HG02885 (cell line): ENCODE results near the gene TNFSF15.
"Not testable (repeated sequence)": the region's sequence is repeated elsewhere in the genome, so short reads cannot be mapped to it uniquely, and the experiment has no call there.

Experiments
- ATAC-seq: cut with Tn5 transposase; IDR thresholded peaks from one replicate; pipeline ENCODE4 v1.9.1; 2021; ENCODE audit warnings: mild to moderate bottlenecking; ENCODE audit not compliant: unreplicated experiment, poor library complexity

The TNFSF15 gene

DNA sequence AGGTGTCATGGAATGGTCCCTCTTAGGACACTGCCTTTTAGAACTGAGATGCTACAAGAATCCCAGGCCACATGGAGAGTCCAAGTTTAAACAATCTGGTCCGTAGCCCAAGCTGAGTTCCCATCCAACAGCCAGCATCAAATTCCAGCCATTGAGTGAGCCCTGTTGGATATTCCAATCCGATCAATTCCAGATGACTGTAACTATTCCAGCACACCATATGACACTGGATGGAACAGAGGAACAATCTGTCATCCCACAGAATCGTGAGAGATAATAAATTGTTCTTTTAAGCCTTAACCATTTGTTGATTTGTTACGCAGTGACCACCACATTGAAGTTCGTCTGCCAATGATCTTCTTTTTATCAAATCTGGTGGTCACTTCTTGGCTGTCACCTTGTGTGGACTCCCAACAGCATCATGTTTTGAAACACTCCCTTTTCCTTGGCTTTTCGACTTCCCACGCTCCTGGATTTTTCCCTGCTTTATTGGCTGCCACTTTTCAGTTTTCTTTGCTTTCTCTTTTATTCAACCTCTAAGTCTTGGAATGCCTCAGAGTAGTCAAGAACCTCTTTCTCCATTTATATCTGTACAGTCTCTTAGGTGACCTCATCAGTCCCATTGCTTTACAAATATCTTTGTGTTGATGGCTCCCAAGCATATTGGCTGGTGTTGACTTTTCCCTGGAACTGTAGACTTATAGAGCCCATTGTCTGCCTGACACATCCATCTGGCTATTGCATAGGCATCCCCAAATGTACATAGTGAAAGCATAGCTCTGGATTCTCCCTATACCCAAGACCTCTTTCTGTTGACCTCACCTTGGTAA, 46.1 kb downstream of the TNFSF15 start:
- no peak for ATAC-seq

DNA sequence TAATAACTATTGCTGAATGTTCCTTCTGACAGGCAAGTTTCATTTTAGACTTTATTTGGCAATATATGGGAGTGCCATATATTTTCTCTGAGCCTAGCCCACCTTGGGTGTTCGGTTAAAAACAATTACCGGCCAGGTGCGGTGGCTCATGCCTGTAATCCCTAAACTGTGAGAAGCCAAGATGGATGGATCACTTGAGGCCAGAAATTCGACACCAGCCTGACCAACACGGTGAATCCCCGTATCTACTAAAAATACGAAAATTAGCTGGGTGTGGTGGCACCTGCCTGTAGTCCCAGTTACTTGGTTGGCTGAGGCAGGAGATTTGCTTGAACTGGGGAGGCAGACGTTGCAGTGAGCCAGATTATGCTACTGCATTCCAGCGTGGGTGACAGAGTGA, 47.9 kb downstream of the TNFSF15 start:
- ATAC-seq = no peak

DNA sequence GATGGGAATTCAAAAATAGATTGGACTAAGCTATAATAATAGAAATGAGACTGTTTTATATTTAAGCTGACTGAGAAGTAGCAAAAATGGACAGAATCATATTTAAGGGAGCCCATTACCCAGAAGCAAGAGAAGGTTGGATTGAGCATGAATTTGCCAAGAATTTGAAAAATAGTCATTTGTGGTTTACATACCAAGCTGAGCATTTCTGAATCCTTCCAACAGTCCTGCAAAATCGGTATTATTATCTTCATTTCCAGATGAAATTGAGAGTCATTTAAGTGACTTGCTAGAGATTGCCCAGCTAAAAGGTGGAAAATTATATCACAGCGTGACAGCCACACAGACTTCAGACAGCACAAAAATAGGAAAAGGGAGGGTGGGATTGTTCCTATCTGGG, 48.4 kb downstream of the TNFSF15 start:
- no peak for ATAC-seq

DNA sequence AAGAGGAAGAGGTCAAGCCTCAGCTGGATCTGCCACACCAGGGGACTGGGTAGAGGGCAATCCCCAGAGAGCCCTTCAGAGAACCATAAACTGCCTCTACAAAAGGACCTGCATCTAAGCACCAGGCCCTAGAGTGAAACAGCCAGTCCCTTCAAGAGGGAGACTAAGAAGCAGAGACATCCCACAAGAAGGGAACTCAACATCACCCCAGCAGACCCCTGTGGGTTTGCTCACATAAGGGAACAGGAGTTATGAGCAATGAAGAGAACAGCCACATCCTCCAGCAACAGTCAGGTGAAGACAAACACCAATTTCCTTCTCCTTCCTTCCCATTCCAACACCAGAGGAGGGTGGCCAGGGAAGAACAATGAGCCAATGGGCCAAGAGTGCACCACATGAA, 48.9 kb downstream of the TNFSF15 start:
- no peak for ATAC-seq

DNA sequence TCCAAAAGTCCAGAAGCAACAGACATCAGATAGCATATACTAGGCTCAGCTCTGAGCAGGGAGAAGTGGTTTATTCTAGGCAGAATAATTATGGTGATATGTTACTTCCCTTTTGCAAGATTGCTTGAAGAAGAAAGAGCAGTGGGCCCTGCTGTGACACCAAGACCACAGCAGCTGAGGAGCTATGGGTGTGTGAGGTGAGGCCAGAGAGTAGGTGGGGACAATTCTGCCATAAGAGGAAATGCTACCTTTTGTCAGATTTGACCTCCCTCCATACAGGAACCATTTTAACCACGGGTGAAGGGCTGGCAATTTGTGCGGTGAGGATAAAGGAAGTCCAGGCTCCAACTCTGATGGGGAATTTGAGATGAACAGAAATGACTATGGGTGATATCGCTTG, 51.3 kb downstream of the TNFSF15 start:
- peak; percentile 48 for ATAC-seq

DNA sequence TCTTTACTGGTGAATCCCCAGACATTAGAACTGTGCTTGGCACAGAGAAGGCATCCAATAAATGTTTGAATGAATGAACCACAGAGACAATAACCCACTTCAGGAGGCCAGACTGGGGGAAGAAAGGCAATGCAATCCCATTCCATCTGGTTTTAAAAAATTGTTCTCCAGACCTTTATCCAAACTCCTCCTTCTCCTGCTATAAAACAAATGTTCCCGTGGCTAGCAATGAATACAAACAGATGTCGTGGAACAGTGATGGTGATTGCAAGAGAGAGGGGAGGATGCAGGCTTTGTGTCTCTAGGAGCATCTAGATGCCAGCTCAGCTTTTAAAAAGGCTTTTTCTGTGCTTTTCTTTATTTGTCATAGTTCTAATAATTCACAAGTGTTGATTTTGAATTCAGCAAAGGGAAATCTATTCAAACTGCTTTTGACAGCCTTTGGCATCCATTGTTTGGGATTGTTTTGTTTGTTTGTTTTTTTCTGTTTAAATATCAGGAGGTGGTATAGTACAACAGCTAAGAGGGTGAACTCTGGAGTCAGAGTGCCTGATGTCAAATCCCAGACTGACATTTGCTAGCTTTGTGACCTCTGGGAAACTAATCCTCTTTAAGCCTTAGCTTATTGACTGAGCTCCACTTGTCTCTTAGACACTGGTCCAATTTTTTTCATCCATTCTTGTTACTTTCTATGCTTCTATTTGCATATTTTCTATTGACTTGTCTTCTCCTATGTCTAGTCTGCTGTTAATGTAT, 59.1 kb downstream of the TNFSF15 start:
- no peak for ATAC-seq

DNA sequence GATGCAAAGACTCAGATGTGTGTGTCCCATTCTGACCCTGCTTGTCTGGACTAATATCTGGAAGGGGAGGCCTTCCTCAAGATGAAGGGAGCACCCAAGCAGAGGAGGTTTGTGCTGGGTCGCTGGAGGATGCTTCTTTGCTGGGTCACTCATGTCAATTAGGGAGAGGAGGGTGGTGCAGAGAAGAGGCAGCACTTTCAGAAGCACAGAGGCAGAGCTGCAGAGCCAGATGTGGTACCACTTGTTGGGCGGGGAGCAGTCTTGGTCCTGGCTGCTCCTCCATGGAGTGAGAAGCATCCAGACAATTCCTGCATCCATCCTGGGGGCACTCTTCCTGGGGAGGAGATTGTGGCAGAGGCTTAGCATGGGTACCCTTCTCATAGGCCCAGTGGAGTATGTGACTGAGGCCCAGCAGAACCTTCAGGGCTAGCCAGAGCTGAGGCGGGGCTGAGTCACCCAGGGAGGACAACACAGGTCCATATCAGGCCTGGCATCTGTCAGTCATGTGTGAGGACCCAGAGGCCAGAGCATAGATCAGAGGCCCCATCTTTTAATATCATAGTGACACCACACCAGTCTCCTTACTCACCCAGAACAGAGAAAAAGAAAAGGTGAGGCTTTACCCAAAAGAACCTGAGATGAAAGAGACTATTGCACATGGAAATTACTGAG, 59.8 kb downstream of the TNFSF15 start:
- no peak for ATAC-seq

DNA sequence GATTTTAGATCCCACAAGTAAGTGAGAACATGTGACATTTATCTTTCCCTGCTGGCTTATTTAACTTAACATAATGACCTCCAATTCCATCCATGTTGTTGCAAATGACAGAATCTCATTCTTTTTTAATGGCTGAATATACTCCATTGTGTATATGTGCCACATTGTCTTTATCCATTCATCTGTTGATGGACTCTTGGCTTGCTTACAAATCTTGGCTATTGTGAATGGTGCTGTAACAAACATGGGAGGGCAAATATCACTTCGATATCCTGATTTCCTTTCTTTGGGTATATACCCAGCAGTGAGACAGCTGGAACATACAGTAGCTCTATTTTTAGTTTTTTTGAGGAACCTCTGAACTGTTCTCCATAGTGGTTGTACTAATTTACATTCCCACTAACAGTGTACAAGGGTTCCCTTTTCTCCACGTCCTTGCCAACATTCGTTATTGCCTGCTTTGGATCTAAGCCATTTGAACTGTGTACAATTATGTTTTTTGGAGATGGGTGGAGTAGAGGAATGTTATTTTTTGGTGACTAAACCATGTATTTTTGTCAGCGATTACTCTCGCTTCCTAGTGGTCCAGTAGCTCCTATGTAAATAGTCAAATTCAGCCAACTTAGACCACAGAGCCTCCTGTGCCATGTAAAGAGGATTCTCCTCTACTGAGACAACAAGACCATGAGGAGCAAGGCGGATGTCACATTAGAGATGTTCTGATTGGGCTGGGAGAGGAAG, 60.6 kb downstream of the TNFSF15 start:
- no peak for ATAC-seq

DNA sequence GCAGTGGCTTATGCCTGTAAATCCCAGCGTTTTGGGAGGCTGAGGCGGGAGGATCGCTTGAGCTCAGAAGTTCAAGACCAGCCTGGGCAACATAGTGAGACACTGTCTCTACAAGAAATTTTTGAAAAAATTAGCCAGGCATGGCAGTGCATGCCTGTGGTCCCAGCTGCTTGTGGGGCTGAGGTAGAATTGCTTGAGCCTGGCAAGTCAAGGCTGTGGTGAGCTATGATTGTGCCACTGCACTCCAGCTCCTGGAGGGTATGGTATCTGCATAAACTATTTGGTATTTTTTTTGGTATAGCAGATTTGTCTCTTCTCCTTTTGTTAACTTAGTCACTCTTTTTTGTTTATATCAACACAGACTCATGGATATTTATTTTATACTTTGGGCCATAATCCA, 62.4 kb downstream of the TNFSF15 start:
- ATAC-seq = no peak

DNA sequence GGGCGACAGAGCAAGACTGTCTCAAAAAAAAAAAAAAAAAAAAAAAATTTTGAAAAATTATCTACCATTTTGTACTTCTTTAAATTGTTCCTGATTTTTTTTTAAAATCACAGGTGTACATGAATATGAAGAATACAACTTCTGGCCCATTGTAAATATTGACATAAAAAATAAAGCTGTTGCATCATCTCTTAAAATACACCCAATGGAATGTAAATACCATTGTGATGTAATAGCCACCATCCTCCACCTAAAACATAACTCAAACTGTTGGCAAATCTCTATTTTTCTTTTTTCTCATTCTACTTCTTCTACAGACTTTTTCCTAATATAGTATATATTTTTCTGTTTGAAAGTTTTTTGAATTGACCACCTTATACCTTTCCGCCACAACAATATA, 62.9 kb downstream of the TNFSF15 start:
- ATAC-seq = no peak

DNA sequence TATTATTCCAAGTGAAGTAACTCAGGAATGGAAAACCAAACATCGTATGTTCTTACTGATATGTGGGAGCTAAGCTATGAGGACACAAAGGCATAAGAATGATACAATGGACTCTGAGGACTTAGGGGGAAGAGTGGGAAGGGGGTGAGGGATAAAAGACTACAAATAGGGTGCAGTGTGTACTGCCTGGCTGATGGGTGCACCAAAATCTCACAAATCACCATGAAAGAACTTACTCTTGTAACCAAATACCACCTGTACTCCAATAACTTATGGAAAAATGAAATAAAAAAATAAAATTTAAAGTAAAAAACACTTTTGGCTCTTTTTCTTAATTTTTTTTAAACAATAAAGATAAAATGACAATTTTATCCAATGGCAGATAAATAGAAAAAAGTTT, 64.3 kb downstream of the TNFSF15 start:
- not testable (repeated sequence) for ATAC-seq

DNA sequence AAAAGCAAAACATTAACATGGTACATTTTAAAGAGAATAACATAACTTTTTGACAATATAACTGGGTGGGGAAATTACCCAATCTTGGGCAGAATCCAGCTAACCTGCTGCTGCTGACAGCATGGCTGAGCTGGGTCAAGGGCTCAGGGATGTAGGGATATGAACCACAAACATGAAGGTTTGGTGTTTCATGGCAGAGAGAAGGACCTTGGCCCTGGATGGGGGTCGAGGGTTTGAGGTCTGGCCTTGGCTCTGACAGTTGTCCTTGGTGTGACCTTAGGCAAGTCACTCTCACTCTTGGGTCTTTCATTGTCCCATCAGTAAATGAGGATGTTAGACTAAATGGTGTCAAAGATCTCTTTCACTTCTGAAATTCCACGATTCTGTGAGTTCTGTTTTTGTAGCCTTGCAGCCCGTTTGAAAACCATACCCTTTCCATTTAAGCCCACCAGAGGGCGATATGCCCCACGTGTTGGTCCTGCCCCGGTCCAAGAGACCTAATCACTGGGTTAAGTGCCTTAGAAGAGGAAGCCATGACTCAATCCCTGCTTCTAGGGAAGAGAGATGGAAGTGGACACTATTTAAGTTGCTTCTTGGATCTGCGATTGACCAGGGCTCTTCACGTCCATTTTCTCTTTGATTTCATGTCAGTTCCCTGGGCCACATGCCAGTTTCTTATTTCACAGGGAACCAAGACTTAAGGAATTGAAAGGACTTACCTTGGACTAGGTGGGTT, 67.1 kb downstream of the TNFSF15 start:
- peak; percentile 77 for ATAC-seq

DNA sequence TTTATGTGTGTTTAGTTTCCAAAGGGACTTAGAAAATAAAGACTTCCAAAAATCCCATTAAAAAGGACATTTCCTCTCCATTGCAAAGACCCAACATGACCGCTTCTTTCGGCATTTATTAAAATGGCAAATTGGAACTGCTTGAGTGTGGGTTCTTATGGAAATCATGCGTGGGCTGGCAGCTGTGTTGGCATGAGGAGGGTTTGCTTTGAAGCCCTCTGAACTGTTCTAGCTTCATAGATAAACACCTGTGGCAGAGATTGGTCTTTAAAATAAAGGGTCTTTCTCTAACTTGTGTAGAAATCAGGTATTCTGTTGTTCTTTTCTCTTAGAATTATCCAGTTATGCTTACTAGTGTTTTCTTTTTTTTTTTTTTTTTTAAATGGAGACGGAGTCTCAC, 68.0 kb downstream of the TNFSF15 start:
- no peak for ATAC-seq

DNA sequence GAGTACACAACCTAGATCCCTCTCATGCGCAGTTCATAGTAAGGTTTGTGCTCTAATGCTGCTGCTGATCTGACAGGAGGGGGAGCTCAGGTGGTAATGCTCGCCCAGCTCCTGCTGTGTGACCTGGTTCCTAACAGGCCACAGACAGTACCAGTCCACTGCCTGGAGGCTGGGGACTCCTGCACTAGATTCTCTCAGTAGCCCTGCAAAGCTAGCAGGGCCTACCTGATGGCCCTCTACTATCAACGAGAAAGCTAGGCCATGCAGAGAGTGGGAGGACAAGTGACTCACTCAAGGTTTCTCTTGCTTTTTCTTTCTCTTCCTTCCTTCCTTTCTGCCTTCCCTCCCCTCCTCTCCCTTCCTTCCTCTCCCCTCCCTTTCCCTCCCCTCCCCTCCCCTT, 68.7 kb downstream of the TNFSF15 start:
- no peak for ATAC-seq

DNA sequence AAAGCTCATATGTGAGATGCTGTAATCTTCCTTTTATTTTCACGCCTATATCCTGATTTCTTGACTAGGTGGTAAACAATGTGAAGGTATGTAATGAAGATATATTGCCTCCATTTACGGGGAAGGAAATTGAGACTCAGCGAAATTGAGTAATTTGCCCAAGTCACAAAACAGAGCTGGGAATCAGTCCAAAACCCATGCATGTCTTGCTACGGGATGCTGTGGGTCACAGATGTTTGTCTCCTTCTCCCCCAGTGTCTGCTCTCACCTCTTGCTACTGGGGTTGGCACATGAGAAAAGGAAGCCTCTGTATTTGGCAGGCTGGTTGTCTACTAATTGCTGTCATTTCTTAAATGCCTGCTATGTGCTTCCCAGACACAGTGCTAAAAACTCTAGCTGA, 70.1 kb downstream of the TNFSF15 start:
- ATAC-seq = no peak

DNA sequence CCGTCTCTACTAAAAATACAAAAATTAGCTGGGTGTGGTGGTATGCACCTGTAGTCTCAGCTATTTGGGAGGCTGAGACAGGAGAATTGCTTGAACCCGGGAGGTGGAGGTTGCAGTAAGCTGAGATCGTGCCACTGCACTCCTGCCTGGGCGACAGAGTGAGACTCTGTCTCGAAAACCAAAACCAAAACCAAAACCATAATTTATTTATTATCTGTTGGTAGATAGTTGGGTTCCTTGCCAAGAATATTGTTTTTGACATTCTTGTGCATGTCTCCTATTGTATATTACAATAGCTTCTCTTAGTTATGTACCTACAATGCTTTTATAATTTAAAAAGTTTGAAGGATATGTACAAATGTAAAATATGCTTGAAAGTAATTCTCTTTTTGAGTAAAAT, 70.7 kb downstream of the TNFSF15 start:
- ATAC-seq = not testable (repeated sequence)
